H1 (cell line): ENCODE results near the gene GATC. TPM values are rescaled to one million over a fixed set of nuclear protein-coding genes. Genes with fewer than 3 reads are reported as not detected.

Experiments used
- E2F6 ChIP-seq: IDR thresholded peaks from 2 replicates; pipeline ENCODE4 v1.6.1; 2012; ENCODE audit warnings: inconsistent platforms
- SP4 ChIP-seq: IDR thresholded peaks from 2 replicates; pipeline ENCODE4 v1.6.1; 2012; ENCODE audit warnings: low read length, inconsistent platforms
- polyA plus RNA-seq, 7 experiments: library from polyadenylated mRNA; depleted of rRNA in 3 of 7; stranded (reverse) in 5 of 7; unstranded in 2 of 7; fragments of >200 nt in 5 of 7; fragments of 200-250 nt in 2 of 7; gene quantifications; 1 replicate in 5 of 7; 2 replicates in 1 of 7; 4 replicates in 1 of 7; pipeline versions ENCODE4 v1.2.1 to v1.2.3, GENCODE V29; 2011 to 2013; ENCODE audit warnings: missing spikeins in 2 of 7, mixed read lengths in 2 of 7
- total RNA-seq: library from RNA; stranded (reverse); fragmentation: NEBNext Ultra II Directional; extraction: Animal tissue kit (Norgen Biotek cat#: 25700); gene quantifications from 2 replicates; pipeline ENCODE4 v1.2.1, GENCODE V29; 2021

Gene GATC
- total and polyA plus RNA-seq, 2 of the 8 experiments (the other 6 are each of a cell fraction or from before 2014, with no cell fraction given), result 13.2 to 30.4 TPM

GRCh38 chr12:120455302-120455701 is 9.1 kb downstream of the GATC start (continued):
- TF ChIP-seq SP4 (no peak), E2F6 (no peak)
